T-cell (primary cell): ENCODE measurements around the gene INHA. TPM values are rescaled to one million over a fixed set of nuclear protein-coding genes. Genes with fewer than 3 reads are reported as not detected.

Experiments used
- ATAC-seq, 4 experiments: fragments of 200-7000 bp in 3 of 4; fragments of 150-1000 bp in 1 of 4; cut with Tn5 transposase; replicated peaks in 1 of 4; 1 replicate in 3 of 4; 2 replicates in 1 of 4; pipeline ENCODE4 v1.10.0; 2021; ENCODE audit warnings: moderate library complexity in 3 of 4, mild to moderate bottlenecking in 2 of 4, moderate number of reproducible peaks in 1 of 4
- CTCF ChIA-PET, 2 donors: fragments of 300-600 bp; sonication (Branson Sonifier 250); formaldehyde crosslinking; loops; one replicate each; lab custom pipeline; 2022; ENCODE audit warnings: antibody characterized with exemption in 2 of 2; lab: Charles Lee
- POLR2A ChIA-PET, 2 donors: fragments of 300-600 bp; sonication (Branson Sonifier 250); formaldehyde crosslinking; loops; one replicate each; lab custom pipeline; 2022; ENCODE audit warnings: antibody characterized with exemption in 2 of 2; lab: Charles Lee
- DNase-seq, 35 experiments: peaks; one replicate each; pipeline versions ENCODE4 v3.0.0 to v3.0.0-alpha.2; 2013 to 2023
- H3K27ac ChIP-seq: one replicate; pipeline ENCODE4 v1.5.1; 2013; ENCODE audit warnings: low read length
- H3K27me3 ChIP-seq, 2 experiments: replicated peaks in 1 of 2; 1 replicate in 1 of 2; 2 replicates in 1 of 2; pipeline versions ENCODE4 v1.6.1 to v1.7.0; 2013; ENCODE audit warnings: low read length in 1 of 2, mixed read lengths in 1 of 2; ENCODE audit not compliant: control insufficient read depth in 2 of 2, insufficient read depth in 2 of 2; ENCODE audit errors: extremely low read depth in 1 of 2
- H3K36me3 ChIP-seq, 2 donors: 1 replicate in 1 of 2; 2 replicates in 1 of 2; pipeline versions ENCODE4 v1.6.1 to v1.7.0; 2013; ENCODE audit warnings: low read length in 1 of 2; ENCODE audit not compliant: control insufficient read depth in 2 of 2, insufficient read depth in 1 of 2; ENCODE audit errors: extremely low read depth in 1 of 2
- H3K4me1 ChIP-seq, 2 experiments: 1 replicate in 1 of 2; 2 replicates in 1 of 2; pipeline versions ENCODE4 v1.6.1 to v1.7.0; 2013; ENCODE audit warnings: low read length in 2 of 2, mixed read lengths in 1 of 2; ENCODE audit not compliant: insufficient read depth in 2 of 2, control insufficient read depth in 1 of 2; ENCODE audit errors: extremely low read depth in 1 of 2
- H3K4me3 ChIP-seq, 2 donors: 1 replicate in 1 of 2; 2 replicates in 1 of 2; pipeline versions ENCODE4 v1.5.1 to v1.7.0; 2013; ENCODE audit warnings: mild to moderate bottlenecking in 2 of 2, low read length in 1 of 2, moderate library complexity in 1 of 2; ENCODE audit not compliant: control insufficient read depth in 1 of 2; ENCODE audit errors: extremely low read depth in 1 of 2
- H3K9me3 ChIP-seq: 2 replicates; pipeline ENCODE4 v1.7.0; 2013
- H3K27ac Mint-ChIP-seq, 2 donors: one replicate each; pipeline ENCODE4 v1.8.0; 2020 to 2021; ENCODE audit warnings: mild to moderate bottlenecking in 2 of 2, mixed read lengths in 2 of 2
- H3K27me3 Mint-ChIP-seq, 2 donors: one replicate each; pipeline ENCODE4 v1.8.0; 2021 to 2022; ENCODE audit warnings: mixed read lengths in 2 of 2
- H3K36me3 Mint-ChIP-seq: one replicate; pipeline ENCODE4 v1.8.0; 2021; ENCODE audit warnings: mixed read lengths
- H3K4me1 Mint-ChIP-seq, 3 donors: one replicate each; pipeline ENCODE4 v1.8.0; 2020 to 2022; ENCODE audit warnings: mixed read lengths in 3 of 3, mild to moderate bottlenecking in 1 of 3
- H3K4me3 Mint-ChIP-seq, 3 donors: one replicate each; pipeline ENCODE4 v1.8.0; 2020 to 2022; ENCODE audit warnings: mild to moderate bottlenecking in 3 of 3, mixed read lengths in 3 of 3, moderate library complexity in 3 of 3
- H3K9me3 Mint-ChIP-seq, 3 donors: one replicate each; pipeline ENCODE4 v1.8.0; 2020 to 2022; ENCODE audit warnings: mixed read lengths in 3 of 3
- WGBS: methylation state at CpG from one replicate; pipeline ENCODE4 v1.1.5; 2013; ENCODE audit warnings: missing lambda C conversion rate; ENCODE audit not compliant: insufficient coverage; 5-methylcytosine and 5-hydroxymethylcytosine counted together
- total RNA-seq, 35 experiments: library from RNA in 6 of 35; stranded (reverse) in 6 of 35; fragments of 120-200 nt in 1 of 35; gene quantifications; one replicate each; pipeline versions ENCODE4 v1.2.1 to v1.2.4 and lab custom pipeline; 2013 to 2026

INHA gene
- total RNA-seq, 5 donors from 2014 or later (not counting 1 experiment from before 2014, with no cell fraction given): 0.16 TPM; not detected in 4

DNA sequence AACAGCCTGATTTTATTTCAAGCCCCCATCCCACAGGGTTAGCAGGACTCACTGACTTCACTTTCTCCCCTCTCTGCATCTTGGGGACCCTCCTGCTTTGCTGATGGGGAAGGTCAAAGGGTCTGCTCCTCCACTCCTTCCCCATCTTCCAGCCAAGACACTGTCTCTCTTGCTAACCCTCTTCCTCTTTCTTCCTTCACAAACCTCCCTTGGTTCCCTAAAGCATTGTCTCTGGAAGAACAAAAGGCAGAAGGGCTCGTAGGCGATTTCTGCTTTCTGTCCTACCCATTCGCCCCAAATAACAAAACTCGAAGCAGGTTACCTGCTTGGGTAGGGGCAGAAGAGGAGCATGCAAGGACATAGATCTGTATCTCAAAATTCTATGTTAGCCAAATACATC lies 49.8 kb downstream of the INHA start:
- H3K9me3 Mint-ChIP-seq: no peaks in the 10 kb centered on the region
- POLR2A ChIA-PET: no interaction called here
- H3K4me3 Mint-ChIP-seq: no peak overlapping the region
- DNase-seq (no peak), ATAC-seq (no peak)
- Histone ChIP-seq H3K27me3 (peaks cover 2 to 15% of the 10 kb centered on the region in 2 experiments), H3K36me3 (no peaks in the 10 kb centered on the region), H3K4me1 (peaks cover 0 to 1% of the 10 kb centered on the region in 2 experiments), H3K9me3 (no peaks in the 10 kb centered on the region), H3K27ac (no peak overlapping the region), H3K4me3 (no peak overlapping the region)
- H3K27me3 Mint-ChIP-seq: peaks cover 12 to 24% of the 10 kb centered on the region in 2 donors
- H3K36me3 Mint-ChIP-seq: no peaks in the 10 kb centered on the region
- WGBS: no CpG with 5 or more reads among the region's 4 CpGs
- H3K27ac Mint-ChIP-seq: no peak overlapping the region
- H3K4me1 Mint-ChIP-seq: peaks cover under 1 to 4% (median 3%) of the 10 kb centered on the region in 3 donors
- CTCF ChIA-PET: no interaction called here

GRCh38 chr2:219622472-219622871 lies 50.4 kb downstream of the INHA start:
- Histone ChIP-seq H3K36me3 (no peaks in the 10 kb centered on the region), H3K9me3 (no peaks in the 10 kb centered on the region), H3K27ac (no peak overlapping the region), H3K4me3 (no peak overlapping the region), H3K27me3 (peaks cover 3 to 19% of the 10 kb centered on the region in 2 experiments), H3K4me1 (peaks cover 0 to 4% of the 10 kb centered on the region in 2 experiments)
- Mint-ChIP-seq H3K9me3 (no peaks in the 10 kb centered on the region), H3K27ac (no peak overlapping the region), H3K36me3 (no peaks in the 10 kb centered on the region), H3K27me3 (peaks cover 14 to 26% of the 10 kb centered on the region in 2 donors), H3K4me3 (no peak overlapping the region), H3K4me1 (peaks cover 2 to 6% (median 5%) of the 10 kb centered on the region in 3 donors)
- POLR2A ChIA-PET: interaction anchor here in 1 of 2 donors (0.7 kb wide), 1 partner anchor 11 kb away, joined by 3 read pairs; no protein-coding TSS in a partner anchor
- CTCF ChIA-PET: interaction anchor here in 1 of 2 donors (1.5 kb wide), 1 partner anchor 19 kb away, joined by 3 read pairs; no protein-coding TSS in a partner anchor
- DNase-seq: no peak
- ATAC-seq: no peak
- no CpG with 5 or more reads among the region's 2 CpGs for WGBS

DNA sequence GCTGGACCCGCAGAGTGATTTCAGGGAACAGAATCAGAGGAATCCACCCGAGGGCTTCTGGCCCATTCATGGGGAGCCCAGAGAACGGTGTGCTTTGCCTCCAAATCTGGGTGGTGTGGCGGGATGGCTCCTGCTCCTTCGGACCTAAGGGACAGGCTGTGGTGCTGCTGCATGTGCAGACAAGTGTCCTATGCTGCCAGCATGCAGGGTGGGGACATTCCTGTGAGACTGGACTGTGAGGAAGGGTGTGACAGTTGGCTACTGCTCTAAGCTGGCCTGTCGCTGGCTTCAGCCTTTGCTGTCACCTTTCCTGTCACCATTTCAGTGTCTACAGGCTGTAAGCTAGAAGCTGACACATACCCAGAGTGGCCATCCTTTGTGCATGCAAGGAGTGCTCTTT lies 52.5 kb downstream of the INHA start:
- WGBS: 84% methylated on average over 5 of the region's 6 CpGs
- Histone ChIP-seq H3K4me3 (no peak overlapping the region), H3K36me3 (no peaks in the 10 kb centered on the region), H3K27ac (no peak overlapping the region), H3K27me3 (peaks cover 3 to 38% of the 10 kb centered on the region in 2 experiments), H3K4me1 (peaks cover 2 to 12% of the 10 kb centered on the region in 2 experiments), H3K9me3 (no peaks in the 10 kb centered on the region)
- ATAC-seq: no peak
- H3K9me3 Mint-ChIP-seq: no peaks in the 10 kb centered on the region
- H3K27me3 Mint-ChIP-seq: peaks cover 22 to 40% of the 10 kb centered on the region in 2 donors
- no peak overlapping the region for H3K4me3 Mint-ChIP-seq
- H3K36me3 Mint-ChIP-seq: no peaks in the 10 kb centered on the region
- ChIA-PET POLR2A (no interaction called here), CTCF (no interaction called here)
- H3K4me1 Mint-ChIP-seq: peaks cover 2 to 6% (median 5%) of the 10 kb centered on the region in 3 donors
- H3K27ac Mint-ChIP-seq: no peak overlapping the region
- no peak for DNase-seq

DNA sequence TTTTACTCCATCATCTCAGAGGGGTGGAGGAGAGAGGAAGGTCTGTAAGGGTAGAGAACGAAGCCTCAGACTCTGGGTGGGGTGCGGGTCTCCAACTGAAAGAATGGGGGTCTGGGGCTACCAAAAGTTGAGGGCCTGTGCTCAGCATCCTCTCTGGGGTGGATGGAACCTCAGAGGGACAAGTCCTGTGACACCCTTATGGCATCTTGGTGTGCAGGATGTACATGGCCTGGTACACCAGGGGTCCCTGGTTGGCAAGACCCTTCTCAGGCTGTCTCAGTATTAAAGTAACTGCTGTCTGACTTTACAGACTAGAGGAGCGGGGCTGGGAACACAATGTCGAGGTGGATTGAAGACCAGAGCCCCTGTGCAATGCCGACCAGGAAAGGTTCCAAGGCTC lies 53.1 kb downstream of the INHA start:
- Mint-ChIP-seq H3K27ac (no peak overlapping the region), H3K4me3 (no peak overlapping the region), H3K4me1 (peaks cover 2 to 6% (median 5%) of the 10 kb centered on the region in 3 donors), H3K27me3 (peaks cover 22 to 41% of the 10 kb centered on the region in 2 donors), H3K9me3 (no peaks in the 10 kb centered on the region), H3K36me3 (no peaks in the 10 kb centered on the region)
- Histone ChIP-seq H3K36me3 (no peaks in the 10 kb centered on the region), H3K27me3 (peaks cover 3 to 43% of the 10 kb centered on the region in 2 experiments), H3K9me3 (no peaks in the 10 kb centered on the region), H3K4me3 (no peak overlapping the region), H3K4me1 (peaks cover 2 to 12% of the 10 kb centered on the region in 2 experiments), H3K27ac (no peak overlapping the region)
- DNase-seq: no peak
- ChIA-PET CTCF (no interaction called here), POLR2A (no interaction called here)
- ATAC-seq: no peak
- WGBS: 96% methylated on average over 4 of the region's 5 CpGs

Other genes starting within 250 kb of the INHA start
- gene RESP18, start 239.6 kb upstream of the INHA start, total RNA-seq: not detected
- gene DNPEP, start 184.4 kb upstream of the INHA start, total RNA-seq: 10 to 100 TPM; 73.5 to 88.8 (median 85.4) TPM
- gene DES, start 153.9 kb upstream of the INHA start, total RNA-seq: 1 to 10 TPM in 2 of 5 donors, under 1 TPM in 1, not detected in 2; 0.98 to 1.3 (median 1.3) TPM
- gene SPEG, start 137.5 kb upstream of the INHA start, total RNA-seq: 10 to 100 TPM; 13.8 to 23.9 (median 18.9) TPM
- 10 to 100 TPM; 20.6 to 47.7 (median 41.3) TPM for gene GMPPA, start 73.4 kb upstream of the INHA start, total RNA-seq
- under 1 TPM in 3 of 5 donors, not detected in 2; 0.09 to 0.35 (median 0.20) TPM for gene ASIC4, start 57.8 kb upstream of the INHA start, total RNA-seq
- gene CHPF, start 28.5 kb upstream of the INHA start, total RNA-seq: 10 to 100 TPM in 3 of 5 donors, 1 to 10 TPM in 2; 5.0 to 12.8 (median 10.8) TPM
- gene TMEM198, start 28.3 kb upstream of the INHA start, total RNA-seq: under 1 TPM; 0.37 to 0.88 (median 0.69) TPM
- 1 to 10 TPM; 1.2 to 2.4 (median 1.2) TPM for gene OBSL1, start 771 bp upstream of the INHA start, total RNA-seq
- 10 to 100 TPM; 25.9 to 52.8 (median 49.3) TPM for gene STK11IP, start 25.5 kb downstream of the INHA start, total RNA-seq
- gene SLC4A3, start 55.3 kb downstream of the INHA start, total RNA-seq: under 1 TPM; 0.08 to 0.47 (median 0.37) TPM